ENCODE measurements around the gene FMN1. TPM values are rescaled to one million over a fixed set of nuclear protein-coding genes. Genes with fewer than 3 reads are reported as not detected.
A peak's percentile ranks its signal among the peaks of the same experiment; 100 is the strongest.

FMN1 gene
- polyA plus RNA-seq, 1 experiment = 3.7 TPM

DNA sequence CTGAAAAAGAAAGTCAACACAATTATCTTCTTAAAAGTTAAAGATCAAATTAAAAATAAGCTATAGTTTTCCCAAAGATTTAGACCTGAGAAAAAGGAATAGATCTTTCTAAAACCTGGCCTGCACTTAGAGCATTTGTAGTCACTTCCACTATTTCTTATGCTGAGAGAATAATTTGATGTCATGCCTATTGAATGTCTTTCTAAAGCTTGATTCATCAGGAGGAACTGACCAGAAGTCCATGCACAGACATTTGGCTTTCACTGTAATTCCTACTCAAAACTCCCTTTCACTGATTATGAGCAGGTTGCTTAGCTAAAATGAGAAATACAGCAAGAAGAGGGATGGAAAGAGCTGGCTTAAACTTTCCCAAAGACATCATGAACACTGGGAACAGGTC, 472.4 kb downstream of the FMN1 start:
- Histone ChIP-seq H3K27ac (ENCODE audit: low read depth, low read length) (peak overlapping the region; percentile 23), H3K9me3 (ENCODE audit: control insufficient read depth, insufficient read depth, low read length) (peaks cover 4% of the 10 kb centered on the region; the same call in 1 of the 2 replicates), H3K27me3 (ENCODE audit: control insufficient read depth, insufficient read depth, low read length) (no peaks in the 10 kb centered on the region), H3K4me3 (ENCODE audit: low read depth, low read length) (peak overlapping the region; percentile 92)
- no peak for DNase-seq (ENCODE audit: low read depth, low spot score)
- ChIA-PET POLR2A (interaction anchor here (0.5 to 1.4 kb wide), 2 partner anchors 10 to 13 kb away, joined by 4 to 5 read pairs; no protein-coding TSS in a partner anchor), CTCF (interaction anchor here (0.6 to 3.4 kb wide), 5 partner anchors 11 to 410 kb away, joined by 3 to 37 read pairs (median 3); no protein-coding TSS in a partner anchor)
- TF ChIP-seq, protein P1, sequence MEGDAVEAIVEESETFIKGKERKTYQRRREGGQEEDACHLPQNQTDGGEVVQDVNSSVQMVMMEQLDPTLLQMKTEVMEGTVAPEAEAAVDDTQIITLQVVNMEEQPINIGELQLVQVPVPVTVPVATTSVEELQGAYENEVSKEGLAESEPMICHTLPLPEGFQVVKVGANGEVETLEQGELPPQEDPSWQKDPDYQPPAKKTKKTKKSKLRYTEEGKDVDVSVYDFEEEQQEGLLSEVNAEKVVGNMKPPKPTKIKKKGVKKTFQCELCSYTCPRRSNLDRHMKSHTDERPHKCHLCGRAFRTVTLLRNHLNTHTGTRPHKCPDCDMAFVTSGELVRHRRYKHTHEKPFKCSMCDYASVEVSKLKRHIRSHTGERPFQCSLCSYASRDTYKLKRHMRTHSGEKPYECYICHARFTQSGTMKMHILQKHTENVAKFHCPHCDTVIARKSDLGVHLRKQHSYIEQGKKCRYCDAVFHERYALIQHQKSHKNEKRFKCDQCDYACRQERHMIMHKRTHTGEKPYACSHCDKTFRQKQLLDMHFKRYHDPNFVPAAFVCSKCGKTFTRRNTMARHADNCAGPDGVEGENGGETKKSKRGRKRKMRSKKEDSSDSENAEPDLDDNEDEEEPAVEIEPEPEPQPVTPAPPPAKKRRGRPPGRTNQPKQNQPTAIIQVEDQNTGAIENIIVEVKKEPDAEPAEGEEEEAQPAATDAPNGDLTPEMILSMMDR (IDR thresholded peaks at IDR 0.05; ENCODE audit: low read depth, low read length) = no peak

DNA sequence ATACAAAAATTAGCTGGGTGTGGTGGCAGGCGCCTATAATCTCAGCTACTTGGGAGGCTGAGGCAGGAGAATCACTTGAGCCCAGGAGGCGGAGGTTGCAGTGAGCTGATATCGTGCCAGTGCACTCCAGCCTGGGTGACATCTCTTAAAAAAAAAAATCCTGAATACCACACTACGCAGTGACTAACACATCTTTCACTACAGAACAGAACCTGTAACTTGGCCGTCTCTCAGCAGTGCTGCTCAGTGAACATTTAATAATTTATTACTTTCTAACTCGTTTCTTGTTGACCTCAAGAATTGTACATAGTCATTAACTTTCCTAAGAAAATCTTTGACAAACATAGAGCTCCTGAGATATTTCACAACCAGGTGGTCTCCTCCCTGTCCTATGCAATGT, 472.9 kb downstream of the FMN1 start:
- DNase-seq (ENCODE audit: low read depth, low spot score) = no peak
- POLR2A ChIA-PET = interaction anchor here (0.8 to 1.4 kb wide), 3 partner anchors 14 to 152 kb away, joined by 3 to 5 read pairs (median 4); no protein-coding TSS in a partner anchor
- H3K27ac ChIP-seq (ENCODE audit: low read depth, low read length) = peak overlapping the region; percentile 96
- no peaks in the 10 kb centered on the region for H3K27me3 ChIP-seq (ENCODE audit: control insufficient read depth, insufficient read depth, low read length)
- H3K4me3 ChIP-seq (ENCODE audit: low read depth, low read length) = peak overlapping the region; percentile 92
- CTCF ChIA-PET = interaction anchor here (0.6 to 3.4 kb wide), 5 partner anchors 11 to 411 kb away, joined by 3 to 37 read pairs (median 3); no protein-coding TSS in a partner anchor
- H3K9me3 ChIP-seq (ENCODE audit: control insufficient read depth, insufficient read depth, low read length) = peaks cover 4% of the 10 kb centered on the region; the same call in 1 of the 2 replicates
- TF ChIP-seq, protein P1 (IDR thresholded peaks at IDR 0.05; ENCODE audit: low read depth, low read length) = no peak

- H3K4me3 ChIP-seq (ENCODE audit: low read depth, low read length) = peak overlapping the region; percentile 92
- peaks cover 4% of the 10 kb centered on the region; the same call in 1 of the 2 replicates for H3K9me3 ChIP-seq (ENCODE audit: control insufficient read depth, insufficient read depth, low read length)
- peak overlapping the region; percentile 96 for H3K27ac ChIP-seq (ENCODE audit: low read depth, low read length)
- ChIA-PET CTCF (no interaction called here), POLR2A (interaction anchor here (1.3 to 1.9 kb wide), 4 partner anchors 10 to 125 kb away, joined by 3 to 6 read pairs (median 4); no protein-coding TSS in a partner anchor)
- TF ChIP-seq, protein P1 (IDR thresholded peaks at IDR 0.05; ENCODE audit: low read depth, low read length) = no peak
- DNase-seq (ENCODE audit: low read depth, low spot score) = no peak
- no peaks in the 10 kb centered on the region for H3K27me3 ChIP-seq (ENCODE audit: control insufficient read depth, insufficient read depth, low read length)
Observed at GRCh38 chr15:32718821-32719716, 475.4 kb downstream of the FMN1 start.

GRCh38 chr15:32718227-32718820, 476.2 kb downstream of the FMN1 start:
- Histone ChIP-seq H3K27ac (ENCODE audit: low read depth, low read length) (peak overlapping the region; percentile 96), H3K27me3 (ENCODE audit: control insufficient read depth, insufficient read depth, low read length) (no peaks in the 10 kb centered on the region), H3K4me3 (ENCODE audit: low read depth, low read length) (peak overlapping the region; percentile 92), H3K9me3 (ENCODE audit: control insufficient read depth, insufficient read depth, low read length) (peaks cover 4% of the 10 kb centered on the region; the same call in 1 of the 2 replicates)
- TF ChIP-seq, protein P1 (IDR thresholded peaks at IDR 0.05; ENCODE audit: low read depth, low read length) = no peak
- ChIA-PET CTCF (no interaction called here), POLR2A (interaction anchor here (1.3 to 1.9 kb wide), 4 partner anchors 9 to 126 kb away, joined by 3 to 6 read pairs (median 4); no protein-coding TSS in a partner anchor)
- no peak for DNase-seq (ENCODE audit: low read depth, low spot score)

All from AG04450 (cell line).